HFFc6 (cell line): ENCODE data around the gene KIT. TPM values are rescaled to one million over a fixed set of nuclear protein-coding genes. Genes with fewer than 3 reads are reported as not detected.

Experiments
- DNase-seq: peaks from one replicate; pipeline ENCODE4 v3.0.0-alpha.2; 2018
- H3K27ac Mint-ChIP-seq: 2 replicates; pipeline ENCODE4 v1.8.0; 2020; ENCODE audit warnings: mild to moderate bottlenecking, mixed read lengths
- H3K27me3 Mint-ChIP-seq: 2 replicates; pipeline ENCODE4 v1.8.0; 2021; ENCODE audit warnings: mild to moderate bottlenecking, moderate library complexity, mixed read lengths; ENCODE audit not compliant: insufficient read depth
- H3K36me3 Mint-ChIP-seq: 2 replicates; pipeline ENCODE4 v1.8.0; 2021; ENCODE audit warnings: low read depth, mixed read lengths
- H3K4me1 Mint-ChIP-seq: 2 replicates; pipeline ENCODE4 v1.8.0; 2020; ENCODE audit warnings: low read depth, mixed read lengths
- H3K4me3 Mint-ChIP-seq: 2 replicates; pipeline ENCODE4 v1.8.0; 2020; ENCODE audit warnings: mild to moderate bottlenecking, moderate library complexity, mixed read lengths
- H3K9me3 Mint-ChIP-seq: 2 replicates; pipeline ENCODE4 v1.8.0; 2020; ENCODE audit warnings: mild to moderate bottlenecking, mixed read lengths
- CTCF ChIP-seq: fragments of 200-600 bp; sonication (generic); IDR thresholded peaks from 2 replicates; pipeline ENCODE4 v1.5.0; 2021; ENCODE audit warnings: antibody characterized with exemption, mild to moderate bottlenecking
- total RNA-seq, 6 experiments: library from RNA; stranded (reverse); fragmentation: NEBNext Ultra II Directional; extraction: Animal tissue kit (Norgen Biotek cat#: 25700); gene quantifications; 2 replicates in 1 of 6; 3 replicates in 5 of 6; pipeline ENCODE4 v1.2.3, GENCODE V29; 2021

The KIT gene
- total RNA-seq, 6 experiments from 2014 or later: 0.11 to 1.2 (median 0.26) TPM

- H3K27ac Mint-ChIP-seq: no peak overlapping the region
- no peaks in the 10 kb centered on the region for H3K36me3 Mint-ChIP-seq
- H3K27me3 Mint-ChIP-seq: peaks cover 2% of the 10 kb centered on the region; the same call in 1 of the 2 replicates
- peaks cover 13% of the 10 kb centered on the region for H3K4me1 Mint-ChIP-seq
- no peak for TF ChIP-seq CTCF
- H3K9me3 Mint-ChIP-seq: no peaks in the 10 kb centered on the region
- H3K4me3 Mint-ChIP-seq: no peak overlapping the region
- no peak for DNase-seq
Observed at GRCh38 chr4:54780149-54780495, 122.4 kb downstream of the KIT start.

- peaks cover 2% of the 10 kb centered on the region; the same call in 1 of the 2 replicates for H3K27me3 Mint-ChIP-seq
- H3K27ac Mint-ChIP-seq: no peak overlapping the region
- H3K4me3 Mint-ChIP-seq: no peak overlapping the region
- TF ChIP-seq CTCF: no peak
- H3K9me3 Mint-ChIP-seq: no peaks in the 10 kb centered on the region
- peaks cover 13% of the 10 kb centered on the region for H3K4me1 Mint-ChIP-seq
- H3K36me3 Mint-ChIP-seq: no peaks in the 10 kb centered on the region
- DNase-seq: no peak
Observed at GRCh38 chr4:54781756-54782155, 124.0 kb downstream of the KIT start.

- TF ChIP-seq CTCF: no peak
- Mint-ChIP-seq H3K4me3 (peak overlapping the region; percentile 11; the same call in 1 of the 2 replicates), H3K4me1 (peaks cover 13% of the 10 kb centered on the region), H3K27me3 (peaks cover 2% of the 10 kb centered on the region; the same call in 1 of the 2 replicates), H3K36me3 (no peaks in the 10 kb centered on the region), H3K9me3 (no peaks in the 10 kb centered on the region), H3K27ac (no peak overlapping the region; the same call in 1 of the 2 replicates)
- DNase-seq: no peak
Observed at GRCh38 chr4:54783402-54784110, 125.8 kb downstream of the KIT start.

- Mint-ChIP-seq H3K4me3 (peak overlapping the region; percentile 11; the same call in 1 of the 2 replicates), H3K36me3 (no peaks in the 10 kb centered on the region), H3K27me3 (peaks cover 2% of the 10 kb centered on the region; the same call in 1 of the 2 replicates), H3K27ac (no peak overlapping the region; the same call in 1 of the 2 replicates), H3K9me3 (no peaks in the 10 kb centered on the region), H3K4me1 (peaks cover 13% of the 10 kb centered on the region)
- peak; percentile 49 for DNase-seq
- no peak for TF ChIP-seq CTCF
Observed at GRCh38 chr4:54784161-54784671, 126.5 kb downstream of the KIT start.
